ENCODE results near the gene RANBP3.

- no peak for TF ChIP-seq GATA2 (IDR thresholded peaks at IDR 0.05; ENCODE audit: low read depth, low read length)
- TF ChIP-seq GATA3 (IDR thresholded peaks at IDR 0.05; ENCODE audit: low read depth, low read length) = no peak
Measured at GRCh38 chr19:5915782-5916165, 62.2 kb downstream of the RANBP3 start.

Measured in SH-SY5Y (cell line).